ENCODE measurements around the gene VPREB3. TPM values are rescaled to one million over a fixed set of nuclear protein-coding genes. Genes with fewer than 3 reads are reported as not detected.

Gene VPREB3
- total RNA-seq, 2 experiments from 2014 or later, result not detected

GRCh38 chr22:23744001-23744400, 10.2 kb downstream of the VPREB3 start:
- no peaks in the 10 kb centered on the region for H3K27me3 Mint-ChIP-seq
- POLR2A ChIA-PET, result interaction anchor here (1.0 kb wide), 1 partner anchor 48 kb away, joined by 4 read pairs; no protein-coding TSS in a partner anchor
- peaks cover 0 to 15% of the 10 kb centered on the region in 2 experiments for H3K9me3 ChIP-seq (ENCODE audit: control insufficient read depth in 1 of 2, insufficient read depth in 1 of 2, low read length in 2 of 2)
- H3K27ac ChIP-seq (ENCODE audit: low read depth in 1 of 2, low read length in 2 of 2), result no peak overlapping the region
- peaks cover 42% of the 10 kb centered on the region for H3K36me3 Mint-ChIP-seq (ENCODE audit: low read depth)
- no peak for TF ChIP-seq CTCF (IDR thresholded peaks at IDR 0.05)
- H3K36me3 ChIP-seq (ENCODE audit: insufficient read depth, low read length), result peaks cover 25% of the 10 kb centered on the region
- H3K4me3 ChIP-seq (ENCODE audit: low read length), result no peak overlapping the region
- ATAC-seq (ENCODE audit: poor library complexity) (no peak), DNase-seq (no peak)
- H3K4me1 ChIP-seq (ENCODE audit: insufficient read depth, low read length), result no peaks in the 10 kb centered on the region
- H3K4me3 Mint-ChIP-seq, result no peak overlapping the region
- no peaks in the 10 kb centered on the region for H3K27me3 ChIP-seq (ENCODE audit: control insufficient read depth in 1 of 2, insufficient read depth in 2 of 2, low read length in 2 of 2)
- H3K27ac Mint-ChIP-seq, result no peak overlapping the region
- intact Hi-C loops (cut with DNase I, micrococcal nuclease), result no loop called here
- H3K4me1 Mint-ChIP-seq (ENCODE audit: low read depth), result no peaks in the 10 kb centered on the region
- no peaks in the 10 kb centered on the region for H3K9me3 Mint-ChIP-seq
- CTCF ChIA-PET, result no interaction called here

- peaks cover 25% of the 10 kb centered on the region for H3K36me3 ChIP-seq (ENCODE audit: insufficient read depth, low read length)
- no peak overlapping the region for H3K27ac ChIP-seq (ENCODE audit: low read depth in 1 of 2, low read length in 2 of 2)
- H3K4me1 ChIP-seq (ENCODE audit: insufficient read depth, low read length), result no peaks in the 10 kb centered on the region
- H3K27me3 Mint-ChIP-seq, result no peaks in the 10 kb centered on the region
- DNase-seq (no peak), ATAC-seq (ENCODE audit: poor library complexity) (no peak)
- no peak overlapping the region for H3K4me3 ChIP-seq (ENCODE audit: low read length)
- H3K9me3 Mint-ChIP-seq, result no peaks in the 10 kb centered on the region
- ChIA-PET POLR2A (no interaction called here), CTCF (no interaction called here)
- TF ChIP-seq CTCF (IDR thresholded peaks at IDR 0.05), result no peak
- H3K4me3 Mint-ChIP-seq, result no peak overlapping the region
- peaks cover 42% of the 10 kb centered on the region for H3K36me3 Mint-ChIP-seq (ENCODE audit: low read depth)
- intact Hi-C loops (cut with DNase I, micrococcal nuclease), result no loop called here
- H3K9me3 ChIP-seq (ENCODE audit: control insufficient read depth in 1 of 2, insufficient read depth in 1 of 2, low read length in 2 of 2), result peaks cover 0 to 15% of the 10 kb centered on the region in 2 experiments
- no peaks in the 10 kb centered on the region for H3K27me3 ChIP-seq (ENCODE audit: control insufficient read depth in 1 of 2, insufficient read depth in 2 of 2, low read length in 2 of 2)
- H3K4me1 Mint-ChIP-seq (ENCODE audit: low read depth), result no peaks in the 10 kb centered on the region
- H3K27ac Mint-ChIP-seq, result no peak overlapping the region
Measured at GRCh38 chr22:23743303-23743705, 10.9 kb downstream of the VPREB3 start.

GRCh38 chr22:23742505-23743264, 11.5 kb downstream of the VPREB3 start:
- CTCF ChIA-PET, result no interaction called here
- DNase-seq, result no peak

More at GRCh38 chr22:23742505-23743264, 11.5 kb downstream of the VPREB3 start:
- H3K27ac ChIP-seq (ENCODE audit: low read depth in 1 of 2, low read length in 2 of 2), result no peak overlapping the region
- Mint-ChIP-seq H3K36me3 (ENCODE audit: low read depth) (peaks cover 42% of the 10 kb centered on the region), H3K4me3 (no peak overlapping the region), H3K27ac (no peak overlapping the region), H3K9me3 (no peaks in the 10 kb centered on the region), H3K27me3 (no peaks in the 10 kb centered on the region), H3K4me1 (ENCODE audit: low read depth) (no peaks in the 10 kb centered on the region)
- H3K4me1 ChIP-seq (ENCODE audit: insufficient read depth, low read length), result no peaks in the 10 kb centered on the region
- no peak overlapping the region for H3K4me3 ChIP-seq (ENCODE audit: low read length)
- intact Hi-C loops (cut with DNase I, micrococcal nuclease), result no loop called here
- H3K36me3 ChIP-seq (ENCODE audit: insufficient read depth, low read length), result peaks cover 25% of the 10 kb centered on the region
- TF ChIP-seq CTCF (IDR thresholded peaks at IDR 0.05), result no peak
- POLR2A ChIA-PET, result no interaction called here
- no peaks in the 10 kb centered on the region for H3K27me3 ChIP-seq (ENCODE audit: control insufficient read depth in 1 of 2, insufficient read depth in 2 of 2, low read length in 2 of 2)
- H3K9me3 ChIP-seq (ENCODE audit: control insufficient read depth in 1 of 2, insufficient read depth in 1 of 2, low read length in 2 of 2), result peaks cover 0 to 15% of the 10 kb centered on the region in 2 experiments
- no peak for ATAC-seq (ENCODE audit: poor library complexity)
